ENCODE results near the gene ANKRD11.
A peak's percentile ranks its signal among the peaks of the same experiment; 100 is the strongest.

ANKRD11 gene

DNA sequence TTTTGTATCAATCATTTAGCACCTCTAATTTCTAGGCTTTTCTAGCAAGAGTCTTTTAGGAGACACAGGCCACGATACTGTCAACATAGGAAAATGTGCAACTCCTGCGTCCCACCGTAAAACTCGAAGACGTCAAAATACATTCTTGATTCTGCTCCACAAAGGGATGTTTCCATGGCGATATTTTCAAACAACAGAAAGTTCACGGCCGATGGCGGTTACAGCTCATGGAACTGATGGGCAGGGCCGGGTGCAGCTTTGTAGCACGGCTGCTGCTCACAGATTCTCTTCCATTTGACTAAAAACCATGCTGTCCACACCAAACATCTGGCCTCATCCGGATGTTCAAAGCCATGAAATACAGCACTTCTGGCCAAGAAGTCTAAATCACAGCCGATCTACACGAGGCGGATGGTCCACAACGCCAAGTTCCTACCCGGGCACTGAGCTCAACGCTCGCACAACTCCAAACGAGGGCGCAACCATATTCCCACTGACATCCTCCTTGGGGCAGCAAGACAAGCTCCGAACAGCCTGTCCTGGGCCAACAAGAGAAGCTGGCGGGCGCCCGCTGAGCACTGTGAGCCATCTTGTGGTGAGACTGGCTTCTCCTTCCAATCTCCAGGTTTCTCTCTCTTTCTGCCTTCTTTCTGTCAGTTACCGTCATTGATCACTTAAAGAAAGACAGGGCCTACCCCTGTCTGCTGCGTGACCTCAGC lies 193.0 kb downstream of the ANKRD11 start:
- DNase-seq (ENCODE audit: low read depth), result no peak

DNA sequence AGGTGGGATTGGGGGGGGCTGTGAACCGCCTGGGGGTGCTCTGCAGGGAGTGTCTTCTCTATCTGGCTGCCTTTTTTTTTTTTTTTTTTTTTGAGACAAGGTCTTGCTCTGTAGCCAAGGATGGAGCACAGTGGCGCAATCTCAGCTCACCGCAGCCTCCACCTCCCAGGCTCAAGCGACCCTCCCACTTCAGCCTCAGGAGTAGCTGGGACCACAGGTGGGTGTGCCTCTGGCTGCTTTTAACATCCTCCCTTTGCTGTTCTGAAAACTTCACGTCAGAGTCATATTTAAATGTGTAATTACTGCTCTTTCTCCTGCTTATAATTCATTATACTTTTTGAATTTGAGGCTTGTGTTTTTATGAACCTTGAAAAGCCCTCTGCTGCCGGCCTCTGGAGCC lies 194.4 kb downstream of the ANKRD11 start:
- no peak for DNase-seq (ENCODE audit: low read depth)

DNA sequence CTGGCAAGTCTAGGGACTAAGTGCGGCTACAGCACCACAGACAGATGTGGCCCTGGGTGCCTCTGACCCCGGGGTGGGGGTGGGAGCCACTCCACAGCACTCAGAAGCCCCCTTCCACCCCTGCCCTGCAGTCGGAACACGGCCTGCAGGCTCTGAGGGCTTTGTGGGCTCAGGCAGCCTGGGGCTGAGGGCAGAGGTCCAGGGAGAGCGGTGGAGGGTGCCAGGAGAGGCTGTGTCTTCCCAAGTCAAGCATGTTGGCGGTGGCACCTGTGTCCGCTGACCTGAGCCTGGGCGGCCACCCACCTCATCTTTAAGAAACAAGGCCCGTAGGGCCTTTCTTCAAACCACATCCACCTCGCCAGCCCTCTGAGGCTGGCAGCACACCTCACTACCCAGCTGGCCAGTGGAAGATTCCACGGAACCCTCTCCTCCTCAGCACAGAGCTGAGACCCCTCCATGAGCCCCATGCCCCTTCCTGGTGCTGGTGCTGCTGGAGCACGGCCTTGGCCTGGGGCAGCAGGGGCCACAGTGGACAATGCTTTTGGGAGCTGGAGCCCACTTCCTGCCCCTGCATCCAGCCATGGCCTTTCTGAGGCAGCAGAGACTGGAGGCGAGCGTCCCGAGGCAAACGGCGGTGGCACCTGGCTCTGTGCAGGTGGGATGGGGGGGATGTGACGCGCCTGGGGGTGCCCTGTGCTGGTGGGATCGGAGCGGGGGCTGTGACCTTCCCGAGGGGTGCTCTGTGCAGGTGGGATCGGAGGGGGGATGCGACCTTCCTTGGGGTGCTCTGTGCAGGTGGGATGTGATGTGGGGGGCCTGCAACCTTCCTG lies 195.1 kb downstream of the ANKRD11 start:
- no peak for DNase-seq (ENCODE audit: low read depth)

DNA sequence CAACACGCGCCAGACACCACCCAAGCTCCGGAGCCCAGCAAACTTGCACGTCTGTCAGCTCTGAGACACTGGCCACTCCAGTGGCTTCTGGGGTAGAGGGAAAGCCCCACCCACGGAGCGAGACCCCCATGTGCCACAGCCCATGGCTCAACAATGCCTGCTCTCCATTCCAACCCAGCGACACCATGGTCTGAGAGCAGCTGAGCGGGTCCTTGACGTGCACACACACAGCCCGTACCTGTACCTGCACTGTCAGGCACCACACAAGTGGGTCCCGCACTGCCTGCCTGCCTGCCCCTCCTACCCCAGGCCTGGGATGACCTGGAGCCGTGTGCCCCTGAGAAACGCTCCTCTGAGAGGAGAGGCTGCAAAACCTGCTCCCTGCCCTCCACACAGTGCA lies 195.9 kb downstream of the ANKRD11 start:
- no peak for DNase-seq (ENCODE audit: low read depth)

DNA sequence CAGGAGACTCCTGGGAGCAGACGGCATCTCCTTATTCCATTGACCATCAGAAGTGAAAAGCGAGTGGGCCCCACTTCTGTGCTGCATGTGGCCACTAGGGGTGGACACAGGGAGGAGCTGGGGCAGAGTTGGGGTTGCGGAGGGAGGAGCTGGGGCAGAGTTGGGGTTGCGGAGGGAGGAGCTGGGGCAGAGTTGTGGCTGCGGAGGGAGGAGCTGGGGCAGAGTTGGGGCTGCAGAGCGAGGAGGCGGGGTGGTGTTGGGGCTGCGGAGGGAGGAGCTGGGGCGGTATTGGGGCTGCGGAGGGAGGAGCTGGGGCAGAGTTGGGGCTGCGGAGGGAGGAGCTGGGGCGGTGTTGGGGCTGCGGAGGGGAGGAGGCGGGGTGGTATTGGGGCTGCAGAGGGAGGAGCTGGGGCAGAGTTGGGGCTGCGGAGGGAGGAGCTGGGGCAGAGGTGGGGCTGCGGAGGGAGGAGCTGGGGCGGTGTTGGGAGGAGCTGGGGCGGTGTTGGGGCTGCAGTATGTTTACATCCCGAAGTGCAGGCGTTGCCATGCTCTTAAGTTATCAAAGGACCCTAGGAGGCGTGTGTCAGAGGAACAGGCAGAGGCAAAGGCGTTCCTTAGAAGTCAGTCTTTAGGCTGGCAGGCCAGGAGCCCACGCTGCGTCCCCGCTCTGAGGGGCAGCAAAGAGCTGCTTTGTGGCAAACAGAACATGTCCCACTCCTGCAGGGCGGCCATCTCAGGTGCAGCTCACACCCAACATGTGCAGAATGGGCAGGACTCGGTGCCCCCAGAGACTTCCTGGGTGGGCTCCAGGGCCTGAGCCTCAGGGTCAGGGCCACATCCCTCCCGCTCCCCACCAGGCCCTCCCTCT lies 196.9 kb downstream of the ANKRD11 start:
- DNase-seq (ENCODE audit: low read depth), result no peak

GRCh38 chr16:89292443-89293078 lies 197.8 kb downstream of the ANKRD11 start:
- no peak for DNase-seq (ENCODE audit: low read depth)

- DNase-seq (ENCODE audit: low read depth), result no peak
Observed at GRCh38 chr16:89291776-89292175, 198.6 kb downstream of the ANKRD11 start.

DNA sequence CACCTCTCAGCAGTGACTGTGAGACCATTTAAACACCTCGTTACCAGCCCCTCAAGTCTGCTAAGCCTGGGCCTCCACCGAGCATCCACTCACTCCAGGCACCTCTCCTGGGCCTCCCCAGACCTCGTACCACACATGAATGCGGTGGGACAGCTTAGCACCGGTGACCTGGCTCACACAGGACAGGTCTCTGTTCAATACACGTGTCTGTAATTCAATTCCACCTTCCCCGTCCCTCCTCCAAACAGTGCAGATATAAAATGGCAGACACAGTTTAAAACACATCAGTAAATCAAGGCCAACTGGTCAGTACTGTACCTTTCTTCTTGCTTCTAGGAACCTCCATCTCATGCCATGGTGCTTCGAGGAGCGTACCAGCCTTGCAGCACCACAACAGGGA lies 199.0 kb downstream of the ANKRD11 start:
- DNase-seq (ENCODE audit: low read depth), result no peak

- DNase-seq (ENCODE audit: low read depth), result no peak
Observed at GRCh38 chr16:89290887-89291286, 199.5 kb downstream of the ANKRD11 start.

DNA sequence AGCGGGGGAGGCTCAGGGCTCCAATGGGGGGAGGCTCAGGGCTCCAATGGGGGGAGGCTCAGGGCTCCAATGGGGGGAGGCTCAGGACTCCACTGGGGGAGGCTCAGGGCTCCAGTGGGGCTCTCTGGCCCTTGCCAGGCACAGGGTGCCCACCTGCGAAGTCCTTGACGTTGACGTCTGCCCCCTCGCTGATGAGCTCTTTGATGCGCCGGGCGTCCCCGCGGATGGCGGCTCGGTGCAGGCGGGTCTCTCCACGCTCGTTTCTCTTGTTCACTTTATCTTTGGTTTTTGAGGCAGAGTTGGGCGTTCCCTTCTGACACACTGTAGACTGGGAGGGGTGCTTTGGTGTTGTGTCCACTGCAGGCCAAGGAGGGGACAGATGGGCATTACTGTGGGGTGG lies 199.9 kb downstream of the ANKRD11 start:
- no peak for DNase-seq (ENCODE audit: low read depth)

GRCh38 chr16:89289428-89290395 lies 200.6 kb downstream of the ANKRD11 start:
- peak; percentile 56 for DNase-seq (ENCODE audit: low read depth)

DNA sequence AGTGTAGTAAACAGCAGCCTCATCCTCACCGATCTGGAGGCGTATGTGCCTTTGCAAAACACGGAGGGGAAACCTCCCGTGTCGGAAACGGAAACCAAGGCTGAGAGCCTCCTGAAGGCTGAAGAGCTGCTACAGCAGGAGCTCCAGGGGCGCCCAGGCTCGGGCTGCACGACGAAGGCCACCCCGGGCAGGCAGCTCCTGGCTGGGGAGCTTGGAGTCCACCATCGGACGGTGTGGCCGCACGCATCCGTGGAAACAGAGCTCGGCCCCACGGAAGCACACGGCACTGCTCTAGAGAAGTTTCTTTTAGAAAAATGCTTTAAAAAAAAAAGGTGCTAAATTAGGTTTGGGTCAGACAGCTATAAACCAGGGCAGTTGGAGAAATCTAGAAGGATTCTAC lies 201.4 kb downstream of the ANKRD11 start:
- DNase-seq (ENCODE audit: low read depth), result no peak

DNA sequence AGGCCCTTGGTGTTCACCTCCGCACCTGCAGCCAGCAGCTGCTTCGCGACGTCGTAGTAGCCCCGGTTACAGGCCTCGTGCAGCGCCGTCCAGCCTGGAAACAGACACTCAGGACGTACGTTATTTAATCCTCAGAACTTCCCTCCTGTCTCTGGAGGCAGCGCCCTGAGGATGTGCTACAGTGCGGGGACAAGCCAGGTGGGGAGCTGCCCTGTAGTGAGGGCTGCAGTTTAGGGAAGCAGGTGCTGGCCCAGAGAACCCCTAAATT lies 201.8 kb downstream of the ANKRD11 start:
- DNase-seq (ENCODE audit: low read depth), result no peak

DNA sequence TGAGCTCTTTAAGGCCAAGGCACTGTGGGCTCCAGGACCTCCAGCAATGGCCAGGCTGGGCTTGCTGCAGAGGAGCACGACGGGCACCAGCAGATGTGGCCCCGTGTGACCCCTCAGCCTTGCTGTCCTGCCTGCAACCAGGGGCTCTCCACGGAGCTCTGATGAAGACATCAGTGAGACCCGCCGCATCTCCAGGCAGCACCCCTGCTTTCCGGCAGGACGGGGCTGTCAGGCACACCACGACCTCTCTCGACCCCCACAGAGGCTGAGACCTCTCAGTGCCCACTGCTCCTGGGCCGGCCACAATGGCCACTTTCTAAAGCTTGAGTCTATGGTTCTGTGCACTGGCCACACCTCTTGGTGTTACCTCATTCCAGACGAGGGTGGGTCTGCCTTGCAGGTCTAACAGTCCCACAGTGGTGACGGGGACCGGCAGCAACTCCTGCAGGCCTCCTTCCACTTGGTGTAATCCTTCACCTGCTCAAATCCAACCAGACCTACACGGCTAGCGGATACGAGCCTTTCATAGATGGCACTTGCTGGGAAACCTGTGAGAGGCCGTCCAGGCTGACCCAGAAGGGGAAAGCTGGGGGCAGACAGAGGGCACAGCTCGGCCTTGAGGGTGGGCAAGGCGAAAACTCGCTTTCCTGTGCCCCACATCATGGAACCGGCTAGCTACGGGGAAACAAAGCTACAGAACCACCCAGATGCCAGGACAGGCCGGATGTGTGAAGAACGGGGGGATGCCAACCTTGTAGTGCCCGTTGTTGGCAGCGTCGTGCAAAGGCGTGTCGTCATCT lies 202.4 kb downstream of the ANKRD11 start:
- no peak for DNase-seq (ENCODE audit: low read depth)

- DNase-seq (ENCODE audit: low read depth), result no peak
Observed at GRCh38 chr16:89286096-89286495, 204.3 kb downstream of the ANKRD11 start.

DNA sequence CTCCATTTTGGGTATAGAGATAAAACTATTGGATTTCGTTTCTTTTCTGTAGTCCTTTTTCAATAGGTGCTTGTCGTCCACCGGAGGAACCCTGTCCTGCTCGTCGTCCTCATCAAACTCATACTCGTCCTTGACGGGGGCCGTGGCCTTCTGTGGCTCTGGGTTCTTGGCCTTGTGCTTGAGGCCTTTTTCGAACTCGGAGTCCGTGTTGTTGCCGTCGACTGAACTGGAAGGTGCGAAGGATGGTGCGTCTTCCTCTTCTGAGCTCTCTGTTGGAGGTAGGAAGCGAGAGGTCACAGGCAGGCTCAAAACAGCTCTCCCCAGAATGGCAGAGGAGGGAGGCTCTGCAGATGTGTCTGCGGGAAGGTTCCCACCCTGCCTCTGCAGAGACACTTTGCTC lies 205.0 kb downstream of the ANKRD11 start:
- no peak for DNase-seq (ENCODE audit: low read depth)

DNA sequence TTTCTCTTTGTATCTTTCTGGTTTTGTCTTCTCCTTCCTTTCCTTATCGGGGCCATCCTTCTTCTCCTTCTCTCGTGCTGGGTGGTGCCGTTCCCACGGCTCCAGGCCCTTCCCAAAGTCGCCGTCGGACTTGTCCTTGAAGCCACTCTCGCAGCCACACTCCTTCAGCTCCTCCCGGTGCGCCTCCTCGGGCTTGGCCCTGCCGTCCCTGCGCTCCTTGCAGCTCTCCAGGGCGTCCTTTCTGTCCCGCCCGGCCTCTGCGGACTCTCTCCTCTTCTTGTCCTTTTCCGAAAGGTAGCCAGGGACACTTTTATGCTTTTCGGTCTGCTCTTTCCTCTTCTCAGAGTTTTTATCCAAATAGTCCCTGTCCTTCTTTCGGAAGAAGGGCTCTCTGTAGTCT lies 206.9 kb downstream of the ANKRD11 start:
- DNase-seq (ENCODE audit: low read depth), result no peak

DNA sequence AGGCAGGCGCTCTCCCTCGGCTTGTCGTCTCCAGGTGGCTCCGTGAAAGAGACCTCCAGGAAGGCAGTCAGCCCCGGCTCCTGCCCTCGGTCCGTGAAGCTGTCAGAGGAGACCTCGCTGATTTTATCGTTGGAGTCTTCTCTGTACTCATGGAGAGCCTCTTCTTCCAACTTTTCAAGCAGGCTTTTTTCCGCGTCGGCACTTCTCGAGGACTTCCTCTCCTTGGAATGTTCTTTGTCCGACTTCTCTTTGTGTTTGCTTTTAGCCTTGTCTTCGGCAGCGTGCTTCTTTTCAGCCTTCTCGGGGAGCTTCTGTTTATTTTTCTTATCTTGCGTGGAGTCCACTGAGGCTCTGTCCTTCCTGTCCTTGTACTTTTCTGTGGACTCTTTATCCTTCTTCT lies 207.8 kb downstream of the ANKRD11 start:
- no peak for DNase-seq (ENCODE audit: low read depth)

GRCh38 chr16:89281829-89282228 lies 208.5 kb downstream of the ANKRD11 start:
- DNase-seq (ENCODE audit: low read depth), result no peak

DNA sequence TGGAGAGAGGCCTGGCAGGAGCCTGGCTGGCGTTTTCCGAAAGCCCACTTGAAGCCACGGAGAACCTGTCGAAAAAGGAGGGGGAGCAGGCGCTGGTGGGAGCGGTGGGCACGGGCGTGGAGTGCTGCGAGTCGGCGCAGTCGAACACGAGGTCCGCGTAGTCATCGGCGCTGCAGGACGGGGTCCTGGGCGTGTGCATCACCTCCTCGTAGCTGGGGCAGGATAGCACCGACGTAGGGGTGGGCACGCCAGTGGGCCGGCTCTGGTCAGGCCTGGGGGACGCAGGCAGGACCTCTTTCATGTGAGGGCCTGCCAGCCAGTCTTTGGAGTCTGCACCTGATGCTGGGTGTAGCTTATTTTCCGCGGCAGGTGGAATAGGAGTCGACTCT lies 209.2 kb downstream of the ANKRD11 start:
- no peak for DNase-seq (ENCODE audit: low read depth)

Measured in iris pigment epithelial cell (primary cell).